Activated CD8-positive, alpha-beta memory T cell treated with anti-CD3 and anti-CD28 coated beads, Interleukin-2, amount 50 U/mL, for 1 hour (primary cell): ENCODE results near the gene SRGAP3.
"Not testable (repeated sequence)": the region's sequence is repeated elsewhere in the genome, so short reads cannot be mapped to it uniquely, and the experiment has no call there.

ENCODE experiments used
- DNase-seq: peaks from one replicate; pipeline ENCODE4 v3.0.0-alpha.2; 2020; ENCODE audit errors: extremely low read depth

SRGAP3 gene

GRCh38 chr3:9249273-9250192, at the start of gene SRGAP3:
Gene SRGAP3 (minus strand): TSS chr3:9249646. CDS start chr3:9248951, 695 bp downstream.
- DNase-seq, result peak; percentile 33

- no peak for DNase-seq
These were observed 48.8 kb upstream of the SRGAP3 start for GRCh38 chr3:9298236-9298635.

DNA sequence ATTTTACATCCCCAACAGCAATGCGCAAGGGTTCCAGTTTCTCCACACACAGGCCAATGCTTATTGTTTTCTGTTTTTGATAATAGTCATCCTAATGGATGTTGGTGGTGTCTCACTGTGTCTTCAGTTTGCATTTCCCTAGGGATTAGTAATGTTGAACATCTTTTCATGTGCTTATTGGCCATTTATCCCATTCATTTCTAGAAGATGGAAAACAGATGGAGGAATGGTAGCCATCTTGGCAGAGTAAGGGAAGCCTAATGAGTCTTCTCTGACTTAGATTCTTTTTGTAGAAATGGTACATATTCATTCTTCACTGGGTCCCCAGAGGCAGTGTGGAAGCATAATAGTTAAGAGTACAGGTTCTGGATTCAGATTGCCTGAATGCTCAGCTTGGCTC, 46.8 kb upstream of the SRGAP3 start:
- no peak for DNase-seq

- no peak for DNase-seq
These were observed 45.6 kb upstream of the SRGAP3 start for GRCh38 chr3:9295007-9295406.

GRCh38 chr3:9293953-9294352, 44.5 kb upstream of the SRGAP3 start:
- DNase-seq, result not testable (repeated sequence)

DNA sequence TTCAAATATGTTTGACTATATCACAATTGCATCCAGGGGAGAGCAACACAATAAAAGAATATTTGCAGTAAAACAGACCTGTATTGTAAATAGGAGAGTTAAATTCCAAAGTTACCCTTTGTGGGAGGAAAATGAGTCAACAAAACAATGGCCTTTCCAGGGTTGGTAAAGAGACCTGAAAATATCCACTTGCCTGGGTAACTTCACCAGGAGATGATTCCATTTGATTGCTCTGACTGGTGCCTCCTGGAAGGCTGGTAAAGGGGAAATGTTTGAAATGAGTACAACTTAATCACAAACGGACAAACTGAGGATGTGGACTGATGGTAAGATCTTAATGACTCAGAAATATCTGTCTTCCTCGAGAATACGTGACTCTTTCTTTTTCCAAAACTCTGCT, 43.6 kb upstream of the SRGAP3 start:
- DNase-seq, result no peak

- no peak for DNase-seq
These were observed 43.1 kb upstream of the SRGAP3 start for GRCh38 chr3:9292516-9292915.

DNA sequence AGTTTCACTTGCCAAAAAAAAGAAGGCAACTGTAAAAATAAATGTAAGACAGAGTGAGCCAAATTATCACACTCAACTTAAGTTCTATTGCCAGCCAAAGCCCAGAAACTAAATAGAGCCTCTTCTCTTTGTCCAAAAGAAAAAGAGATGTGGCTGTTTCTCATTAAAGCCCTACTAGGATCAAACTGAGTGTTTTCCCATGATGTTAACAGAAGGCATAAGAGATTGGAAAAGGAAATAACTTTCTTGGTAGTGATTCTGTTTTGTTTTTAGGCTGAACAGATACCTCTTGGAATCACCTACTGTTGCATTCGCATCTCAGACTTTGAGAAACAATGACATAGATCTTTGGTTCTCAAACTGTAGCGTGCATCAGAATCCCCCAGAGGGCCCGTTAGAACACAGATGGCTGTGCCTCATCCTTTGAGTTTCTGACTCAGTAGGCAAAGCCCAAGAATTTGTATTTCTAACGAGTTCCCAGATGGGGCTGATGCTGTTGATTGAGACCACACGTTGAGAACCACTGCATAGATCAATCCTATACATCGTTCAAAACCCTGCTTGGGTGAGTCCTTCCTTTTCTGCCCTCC, 42.5 kb upstream of the SRGAP3 start:
- DNase-seq, result no peak

- DNase-seq, result no peak
These were observed 41.1 kb upstream of the SRGAP3 start for GRCh38 chr3:9290566-9290965.

GRCh38 chr3:9281533-9281932, 32.1 kb upstream of the SRGAP3 start:
- not testable (repeated sequence) for DNase-seq

GRCh38 chr3:9280451-9281219, 31.2 kb upstream of the SRGAP3 start:
- no peak for DNase-seq

- DNase-seq, result no peak
These were observed 30.5 kb upstream of the SRGAP3 start for GRCh38 chr3:9279966-9280365.

DNA sequence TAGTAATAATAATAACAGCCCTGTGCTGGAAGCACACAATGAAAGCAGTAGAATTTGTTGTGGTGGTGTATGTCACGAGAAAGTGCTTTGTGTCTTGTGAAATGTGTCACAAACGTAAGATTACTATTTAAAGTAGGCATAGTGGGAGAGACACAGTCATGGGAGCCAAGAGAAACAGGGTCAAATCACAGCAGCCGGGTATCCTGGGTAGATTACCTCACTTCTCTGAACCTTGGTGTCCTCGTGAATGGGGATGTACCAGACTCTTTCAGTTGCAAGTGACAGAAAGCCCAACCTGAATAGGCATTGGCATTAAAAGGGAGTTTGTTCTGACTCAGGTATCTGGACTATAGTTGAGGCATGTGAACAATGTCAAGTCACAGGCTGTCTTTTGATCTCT, 29.1 kb upstream of the SRGAP3 start:
- no peak for DNase-seq

GRCh38 chr3:9278085-9278484, 28.6 kb upstream of the SRGAP3 start:
- DNase-seq, result no peak

DNA sequence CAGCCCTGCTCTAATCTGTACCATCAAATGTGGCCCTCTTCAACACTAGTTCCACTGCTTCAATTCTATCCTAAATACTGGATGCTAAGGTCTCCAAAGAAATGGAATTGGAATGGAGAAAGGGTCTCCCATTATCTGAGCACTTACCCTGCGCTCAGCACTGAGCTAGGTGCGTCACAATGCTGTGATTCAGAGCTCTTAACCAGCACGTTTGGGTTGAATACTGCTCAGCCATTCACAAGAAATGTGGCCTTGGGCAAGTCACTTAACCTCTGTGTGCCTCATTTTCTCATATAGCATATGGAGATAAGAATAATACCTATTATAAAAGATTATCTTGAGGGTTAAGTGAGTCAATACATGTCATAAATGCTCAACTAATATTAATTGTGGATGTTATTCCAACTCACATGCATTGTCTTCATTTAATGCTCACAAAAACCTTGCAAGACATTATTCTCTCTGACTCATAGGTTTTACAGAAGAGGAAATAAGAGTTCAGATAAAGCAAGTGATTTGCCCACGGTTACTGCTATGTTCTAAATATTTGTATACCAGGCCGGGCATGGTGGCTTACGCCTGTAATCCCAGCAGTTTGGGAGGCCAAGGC, 27.4 kb upstream of the SRGAP3 start:
- no peak for DNase-seq

GRCh38 chr3:9271903-9272302, 22.5 kb upstream of the SRGAP3 start:
- DNase-seq, result no peak

GRCh38 chr3:9270704-9271103, 21.3 kb upstream of the SRGAP3 start:
- DNase-seq, result no peak

- no peak for DNase-seq
These were observed 17.3 kb upstream of the SRGAP3 start for GRCh38 chr3:9266716-9267115.

GRCh38 chr3:9260305-9260704, 10.9 kb upstream of the SRGAP3 start:
- DNase-seq, result no peak

DNA sequence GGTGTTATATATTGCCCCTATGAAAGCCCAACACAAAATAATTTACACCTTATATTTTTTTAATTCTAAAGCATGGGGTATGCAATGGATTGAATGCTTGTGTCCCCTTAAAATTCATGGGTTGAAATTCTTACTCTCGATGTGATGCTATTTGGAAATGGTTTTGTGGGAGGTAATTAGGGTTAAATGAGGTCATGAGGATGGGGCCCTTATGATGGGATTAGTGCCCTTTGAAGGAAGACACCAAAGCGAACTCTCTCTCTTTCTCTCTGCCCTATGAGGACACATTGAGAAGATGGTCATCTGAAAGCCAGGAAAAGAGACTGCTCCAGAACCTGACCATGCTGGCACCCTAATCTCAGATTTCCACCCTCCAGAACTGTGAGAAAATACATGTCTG, 7.6 kb upstream of the SRGAP3 start:
- no peak for DNase-seq

DNA sequence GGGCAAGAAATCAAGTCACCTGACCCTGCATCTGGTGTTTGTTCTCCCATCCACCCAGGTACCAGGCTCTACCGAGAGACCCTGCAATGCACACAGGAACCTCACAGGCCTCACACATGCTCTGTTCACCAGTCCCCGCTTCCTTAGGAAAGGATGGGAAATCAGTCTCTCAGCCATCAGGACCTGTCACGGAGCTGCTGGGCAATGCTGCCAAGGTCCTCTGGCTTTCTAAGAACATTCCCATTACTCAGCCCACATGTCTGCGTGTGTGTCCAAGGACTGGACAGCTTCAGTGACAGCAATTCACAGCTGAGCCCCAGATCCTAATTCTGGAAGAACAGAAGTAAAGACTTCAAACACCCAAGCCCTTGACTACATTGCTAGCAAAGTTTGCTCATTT, 6.5 kb upstream of the SRGAP3 start:
- no peak for DNase-seq

DNA sequence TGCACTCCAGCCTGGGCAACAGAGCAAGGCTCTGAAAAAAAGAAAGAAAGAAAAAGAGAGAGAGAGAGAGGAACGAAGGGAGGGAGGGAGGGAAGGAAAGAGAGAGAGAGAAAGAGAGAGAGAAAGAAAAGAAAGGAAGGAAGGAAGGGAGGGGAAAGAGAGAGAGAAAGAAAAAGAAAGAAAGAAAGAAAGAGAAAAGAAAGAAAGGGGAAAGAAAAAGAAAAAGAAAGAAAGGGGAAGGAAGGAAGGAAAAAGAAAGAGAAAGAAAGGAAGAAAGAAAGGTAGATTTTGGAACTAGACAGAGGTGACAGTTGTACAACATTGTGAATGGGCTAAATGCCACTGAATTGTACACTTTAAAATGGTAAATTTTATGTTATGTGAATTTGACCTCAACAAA, 5.3 kb upstream of the SRGAP3 start:
- DNase-seq, result no peak
